IMR-90 (cell line): ENCODE measurements around the gene PTPRN2. TPM values are rescaled to one million over a fixed set of nuclear protein-coding genes. Genes with fewer than 3 reads are reported as not detected.

ENCODE experiments used
- ATAC-seq: fragments of 200-7000 bp; cut with Tn5 transposase; 2 replicates; pipeline ENCODE4 v1.9.1; 2020; ENCODE audit warnings: low read depth, mild to moderate bottlenecking, moderate library complexity
- BruUV-seq: library from RNA; stranded (reverse); fragments of 400-500 nt; replicated peaks from 2 replicates; lab custom pipeline; 2021; lab: Mats Ljungman, UMichigan
- CTCF ChIA-PET: fragments of 300-600 bp; formaldehyde crosslinking; extraction: SDS; loops from one replicate; lab custom pipeline; 2021; ENCODE audit warnings: antibody characterized with exemption; lab: Yijun Ruan, JAX
- POLR2A ChIA-PET: fragments of 300-600 bp; sonication (Branson Sonifier 250); formaldehyde crosslinking; loops from one replicate; lab custom pipeline; 2022; ENCODE audit warnings: antibody characterized with exemption; ENCODE audit not compliant: unreplicated experiment; lab: Charles Lee
- DNase-seq: peaks from one replicate; pipeline ENCODE4 v3.0.0; 2013
- H2AFZ ChIP-seq: replicated peaks from 2 replicates; pipeline ENCODE3; 2013; ENCODE audit warnings: low read length, mild to moderate bottlenecking; ENCODE audit not compliant: poor library complexity
- H2AK5ac ChIP-seq: 2 replicates; pipeline ENCODE4 v1.6.1; 2013; ENCODE audit warnings: low read depth, low read length, inconsistent platforms
- H2AK9ac ChIP-seq: replicated peaks from 2 replicates; pipeline ENCODE3; 2013; ENCODE audit warnings: mild to moderate bottlenecking, low read depth, low read length, moderate library complexity; ENCODE audit not compliant: poor library complexity
- H2BK120ac ChIP-seq: 2 replicates; pipeline ENCODE4 v1.6.1; 2013; ENCODE audit warnings: low read depth, low read length, inconsistent platforms
- H2BK15ac ChIP-seq: 3 replicates; pipeline ENCODE4 v1.6.1; 2013; ENCODE audit warnings: low read depth, low read length, inconsistent platforms
- H2BK20ac ChIP-seq: 2 replicates; pipeline ENCODE4 v1.6.1; 2013; ENCODE audit warnings: low read depth, mild to moderate bottlenecking, inconsistent platforms, low read length, moderate library complexity
- H2BK5ac ChIP-seq: 2 replicates; pipeline ENCODE4 v1.6.1; 2013; ENCODE audit warnings: mild to moderate bottlenecking, low read depth, low read length, inconsistent platforms; ENCODE audit not compliant: poor library complexity, severe bottlenecking
- H3K14ac ChIP-seq: replicated peaks from 2 replicates; pipeline ENCODE4 v1.6.1; 2013; ENCODE audit warnings: low read depth, low read length, inconsistent platforms
- H3K18ac ChIP-seq: 2 replicates; pipeline ENCODE4 v1.6.1; 2013; ENCODE audit warnings: low read depth, low read length, control low read depth
- H3K23ac ChIP-seq: 2 replicates; pipeline ENCODE4 v1.6.1; 2013; ENCODE audit warnings: low read depth, low read length, inconsistent platforms
- H3K27ac ChIP-seq: 2 replicates; pipeline ENCODE4 v1.5.1; 2013; ENCODE audit warnings: mild to moderate bottlenecking, control low read depth, low read length; ENCODE audit not compliant: insufficient read depth
- H3K27me3 ChIP-seq: 2 replicates; pipeline ENCODE4 v1.6.1; 2013; ENCODE audit warnings: low read length; ENCODE audit not compliant: control insufficient read depth, insufficient read depth
- H3K36me3 ChIP-seq: 2 replicates; pipeline ENCODE4 v1.6.1; 2013; ENCODE audit warnings: low read length, mixed read lengths; ENCODE audit not compliant: control insufficient read depth, insufficient read depth
- H3K4ac ChIP-seq: 2 replicates; pipeline ENCODE4 v1.6.1; 2013; ENCODE audit warnings: low read depth, low read length, inconsistent platforms
- H3K4me1 ChIP-seq: 2 replicates; pipeline ENCODE4 v1.6.1; 2013; ENCODE audit warnings: low read length, mixed read lengths; ENCODE audit not compliant: control insufficient read depth, insufficient read depth
- H3K4me2 ChIP-seq: 2 replicates; pipeline ENCODE4 v1.6.1; 2013; ENCODE audit warnings: low read depth, mild to moderate bottlenecking, control low read depth, low read length, moderate library complexity
- H3K4me3 ChIP-seq: 2 replicates; pipeline ENCODE4 v1.5.1; 2013; ENCODE audit warnings: low read depth, mild to moderate bottlenecking, control low read depth, low read length, moderate library complexity; ENCODE audit not compliant: insufficient read depth
- H3K56ac ChIP-seq: 2 replicates; pipeline ENCODE4 v1.6.1; 2013; ENCODE audit warnings: low read length, inconsistent platforms; ENCODE audit not compliant: insufficient read depth; ENCODE audit errors: extremely low read depth
- H3K79me1 ChIP-seq, 2 experiments: 2 replicates each; pipeline ENCODE4 v1.6.1; 2013; ENCODE audit warnings: low read length in 2 of 2, inconsistent platforms in 1 of 2, low read depth in 1 of 2
- H3K9ac ChIP-seq: 2 replicates; pipeline ENCODE4 v1.6.1; 2013; ENCODE audit warnings: low read depth, low read length, control low read depth
- H3K9me1 ChIP-seq: 2 replicates; pipeline ENCODE4 v1.6.1; 2013; ENCODE audit warnings: low read length, inconsistent platforms; ENCODE audit not compliant: insufficient read depth
- H3K9me3 ChIP-seq: 2 replicates; pipeline ENCODE4 v1.6.1; 2013; ENCODE audit warnings: low read length; ENCODE audit not compliant: control insufficient read depth, insufficient read depth
- H4K20me1 ChIP-seq: 2 replicates; pipeline ENCODE4 v1.6.1; 2013; ENCODE audit warnings: low read length, inconsistent platforms; ENCODE audit not compliant: insufficient read depth
- H4K5ac ChIP-seq: 2 replicates; pipeline ENCODE4 v1.6.1; 2013; ENCODE audit warnings: mild to moderate bottlenecking, low read depth, low read length, control low read depth
- H4K8ac ChIP-seq, 2 experiments: 2 replicates each; pipeline ENCODE4 v1.6.1; 2013; ENCODE audit warnings: low read depth in 2 of 2, low read length in 2 of 2, control low read depth in 1 of 2, inconsistent platforms in 1 of 2
- H4K91ac ChIP-seq: 2 replicates; pipeline ENCODE4 v1.6.1; 2013; ENCODE audit warnings: low read depth, low read length, inconsistent platforms; ENCODE audit not compliant: insufficient read depth
- BHLHE40 ChIP-seq: fragments of 150-350 bp; IDR thresholded peaks from 2 replicates; pipeline ENCODE4 v1.6.1; 2016; ENCODE audit warnings: mild to moderate bottlenecking, low read depth, low read length
- CEBPB ChIP-seq: IDR thresholded peaks from 2 replicates; pipeline ENCODE4 v1.6.1; 2012; ENCODE audit warnings: low read depth, low read length, improper control_type of control experiment
- CHD1 ChIP-seq: IDR thresholded peaks from 2 replicates; pipeline ENCODE4 v1.6.1; 2012; ENCODE audit warnings: low read depth, low read length, improper control_type of control experiment
- CTCF ChIP-seq: conservative IDR thresholded peaks from 2 replicates; pipeline ENCODE4 v1.5.1; 2012; ENCODE audit warnings: mild to moderate bottlenecking, low read depth, low read length, improper control_type of control experiment
- ELK1 ChIP-seq: fragments of 150-350 bp; IDR thresholded peaks from 2 replicates; pipeline ENCODE4 v1.6.1; 2016; ENCODE audit warnings: low read depth, mild to moderate bottlenecking, low read length, moderate library complexity, borderline replicate concordance
- FOS ChIP-seq: fragments of 150-350 bp; IDR thresholded peaks from 2 replicates; pipeline ENCODE4 v1.6.1; 2016; ENCODE audit warnings: low read depth, low read length
- MAFK ChIP-seq: IDR thresholded peaks from 2 replicates; pipeline ENCODE4 v1.6.1; 2012; ENCODE audit warnings: low read depth, low read length, improper control_type of control experiment
- MAZ ChIP-seq: IDR thresholded peaks from 2 replicates; pipeline ENCODE4 v1.6.1; 2012; ENCODE audit warnings: low read depth, mild to moderate bottlenecking, low read length, improper control_type of control experiment, moderate library complexity, borderline replicate concordance
- MXI1 ChIP-seq: IDR thresholded peaks from 2 replicates; pipeline ENCODE4 v1.6.1; 2012; ENCODE audit warnings: low read depth, mild to moderate bottlenecking, low read length, moderate library complexity, borderline replicate concordance
- NFE2L2 ChIP-seq: fragments of 150-350 bp; IDR thresholded peaks from 2 replicates; pipeline ENCODE4 v1.6.1; 2016; ENCODE audit warnings: low read depth, mild to moderate bottlenecking, low read length
- POLR2A ChIP-seq: IDR thresholded peaks from 2 replicates; pipeline ENCODE4 v1.6.1; 2012; ENCODE audit warnings: mild to moderate bottlenecking, low read depth, low read length
- RAD21 ChIP-seq: IDR thresholded peaks from 2 replicates; pipeline ENCODE4 v1.6.1; 2012; ENCODE audit warnings: low read length, improper control_type of control experiment
- RCOR1 ChIP-seq: IDR thresholded peaks from 2 replicates; pipeline ENCODE4 v1.6.1; 2012; ENCODE audit warnings: mild to moderate bottlenecking, low read length, improper control_type of control experiment; ENCODE audit not compliant: insufficient replicate concordance
- RFX5 ChIP-seq: IDR thresholded peaks from 2 replicates; pipeline ENCODE4 v1.8.0; 2012; ENCODE audit warnings: low read depth, mild to moderate bottlenecking, low read length, moderate library complexity
- SMC3 ChIP-seq: fragments of 150-350 bp; IDR thresholded peaks from 2 replicates; pipeline ENCODE4 v1.6.1; 2016; ENCODE audit warnings: low read depth, mild to moderate bottlenecking, antibody characterized with exemption, low read length, moderate library complexity
- USF2 ChIP-seq: fragments of 150-350 bp; IDR thresholded peaks from 2 replicates; pipeline ENCODE4 v1.6.1; 2017; ENCODE audit warnings: mild to moderate bottlenecking, antibody characterized with exemption, low read length, low read depth
- WGBS, 2 experiments: methylation state at CpG; one replicate each; pipeline versions ENCODE4 v1.1.5 to v1.1.7; 2013; ENCODE audit warnings: missing lambda C conversion rate in 2 of 2; ENCODE audit not compliant: insufficient read length in 1 of 2; ENCODE audit errors: extremely low coverage in 2 of 2; 5-methylcytosine and 5-hydroxymethylcytosine counted together
- dilution Hi-C: fragments of 300-500 bp; cut with HindIII; formaldehyde crosslinking; loops from one replicate; pipeline ENCODE4 v1.14.3; 2018; ENCODE audit warnings: low sequenced_read_pairs; ENCODE audit not compliant: unreplicated experiment
- in situ Hi-C: fragments of 300-500 bp; cut with MboI; formaldehyde crosslinking; loops from 3 replicates; pipeline ENCODE4 v1.14.3; 2019; ENCODE audit warnings: low sequenced_read_pairs, inconsistent platforms, mixed read lengths
- intact Hi-C: fragments of 100-400 bp; cut with micrococcal nuclease; formaldehyde crosslinking; loops from 2 replicates; pipeline ENCODE4 v1.10.0; 2022
- polyA plus RNA-seq, 3 experiments: library from polyadenylated mRNA; depleted of rRNA; stranded (reverse); fragments of >200 nt; gene quantifications; 2 replicates each; pipeline ENCODE4 v1.2.3, GENCODE V29; 2012; ENCODE audit warnings: low replicate concordance in 1 of 3
- total RNA-seq: library from RNA; depleted of rRNA; stranded (reverse); fragments of >200 nt; gene quantifications from 2 replicates; pipeline ENCODE4 v1.2.3, GENCODE V29; 2012

The PTPRN2 gene
- total and polyA plus RNA-seq, 2 of the 4 experiments (the other 2 are of a cell fraction): 0.03 TPM; not detected in 1

GRCh38 chr7:157795199-157795598 lies 792.4 kb downstream of the PTPRN2 start:
- H3K27ac ChIP-seq: no peak overlapping the region
- no peaks in the 10 kb centered on the region for H3K27me3 ChIP-seq
- 37% methylated on average over 2 of the region's 5 CpGs; no CpG with 5 or more reads in 1 of the 2 experiments for WGBS, 2 experiments
- no peak overlapping the region for H3K4me2 ChIP-seq
- no peak overlapping the region for H2BK15ac ChIP-seq
- H4K5ac ChIP-seq: no peak overlapping the region
- BruUV-seq: no TSS peak
- no peaks in the 10 kb centered on the region for H3K79me1 ChIP-seq
- no peak overlapping the region for H2AK5ac ChIP-seq
- no peak overlapping the region for H3K14ac ChIP-seq
- no peak overlapping the region for H2AK9ac ChIP-seq
- intact Hi-C loops (no loop called here), in situ Hi-C loops (no loop called here), dilution Hi-C loops (no loop called here)
- no peak overlapping the region for H3K9ac ChIP-seq
- no peaks in the 10 kb centered on the region for H4K20me1 ChIP-seq
- no peak overlapping the region for H2BK120ac ChIP-seq
- POLR2A ChIA-PET: no interaction called here
- H3K4me3 ChIP-seq: no peak overlapping the region
- TF ChIP-seq MAFK: no peak
- no peak for TF ChIP-seq CTCF
- TF ChIP-seq SMC3: no peak
- TF ChIP-seq NFE2L2: no peak
- no peak for TF ChIP-seq MXI1
- TF ChIP-seq CHD1: no peak
- TF ChIP-seq USF2: no peak
- TF ChIP-seq CEBPB: no peak
- no peak for TF ChIP-seq MAZ
- no peak for TF ChIP-seq RAD21
- no peak for TF ChIP-seq RFX5
- no peak for TF ChIP-seq FOS
- no peak for TF ChIP-seq ELK1
- TF ChIP-seq POLR2A: no peak
- TF ChIP-seq BHLHE40: no peak
- no peak for TF ChIP-seq RCOR1
- H3K4me1 ChIP-seq: no peaks in the 10 kb centered on the region
- H3K9me3 ChIP-seq: peaks cover 58% of the 10 kb centered on the region
- no peak overlapping the region for H2AFZ ChIP-seq
- no peaks in the 10 kb centered on the region for H3K36me3 ChIP-seq
- H2BK20ac ChIP-seq: no peak overlapping the region
- H3K18ac ChIP-seq: no peak overlapping the region
- H3K23ac ChIP-seq: no peak overlapping the region
- no peaks in the 10 kb centered on the region for H3K9me1 ChIP-seq
- no peak overlapping the region for H2BK5ac ChIP-seq
- DNase-seq: no peak
- CTCF ChIA-PET: no interaction called here
- no peak for ATAC-seq
- no peak overlapping the region for H3K4ac ChIP-seq
- H4K8ac ChIP-seq: no peak overlapping the region
- no peak overlapping the region for H4K91ac ChIP-seq
- H3K56ac ChIP-seq: no peak overlapping the region
